Thyroid gland (tissue), 4 donors: ENCODE data around the gene RPL31. TPM values are rescaled to one million over a fixed set of nuclear protein-coding genes. Genes with fewer than 3 reads are reported as not detected.

ENCODE experiments used
- DNase-seq, 2 donors: peaks; one replicate each; pipeline ENCODE4 v3.0.0-alpha.2; 2019
- H3K27ac ChIP-seq, 3 donors: fragments of 200-600 bp; sonication (generic); 1 replicate in 2 of 3; 2 replicates in 1 of 3; pipeline ENCODE4 v1.5.1; 2016 to 2019; ENCODE audit warnings: mild to moderate bottlenecking in 1 of 3, moderate library complexity in 1 of 3
- H3K27me3 ChIP-seq: fragments of 200-600 bp; sonication (generic); one replicate; pipeline ENCODE4 v1.5.1; 2019
- H3K36me3 ChIP-seq, 2 donors: fragments of 200-600 bp; sonication (generic); one replicate each; pipeline ENCODE4 v1.5.1; 2016 to 2019
- H3K4me1 ChIP-seq, 2 donors: fragments of 200-600 bp; sonication (generic); one replicate each; pipeline ENCODE4 v1.5.1; 2017 to 2019
- H3K4me3 ChIP-seq, 3 donors: fragments of 200-600 bp; sonication (generic); replicated peaks in 1 of 3; 1 replicate in 2 of 3; 2 replicates in 1 of 3; pipeline ENCODE4 v1.5.1; 2016; ENCODE audit warnings: mild to moderate bottlenecking in 1 of 3
- H3K9me3 ChIP-seq: fragments of 200-600 bp; sonication (generic); one replicate; pipeline ENCODE4 v1.5.1; 2017
- POLR2A ChIP-seq, 2 donors: fragments of 450-650 bp; IDR thresholded peaks; one replicate each; pipeline ENCODE4 v1.6.1; 2017; ENCODE audit warnings: antibody characterized with exemption in 2 of 2, mild to moderate bottlenecking in 2 of 2, moderate library complexity in 1 of 2
- WGBS, 2 donors: methylation state at CpG; one replicate each; pipeline ENCODE4 v1.1.5; 2017; 5-methylcytosine and 5-hydroxymethylcytosine counted together
- intact Hi-C: fragments of 100-400 bp; cut with DNase I; formaldehyde crosslinking; loops from one replicate; pipeline ENCODE4 v1.15.1; 2023
- total RNA-seq, 4 donors: library from RNA; depleted of rRNA; stranded (reverse); fragments of >200 nt; gene quantifications; one replicate each; pipeline ENCODE4 v1.2.3, GENCODE V29; 2016
- TF ChIP-seq, protein P1 (sequence below), 6 experiments: fragments of 200-600 bp in 3 of 6; fragments of 450-650 bp in 3 of 6; sonication (generic) in 3 of 6; IDR thresholded peaks; one replicate each; pipeline ENCODE4 v1.5.1; 2016 to 2019; ENCODE audit warnings: antibody characterized with exemption in 6 of 6, mild to moderate bottlenecking in 2 of 6, inconsistent platforms in 1 of 6, moderate library complexity in 1 of 6

Gene RPL31
- total RNA-seq, 4 donors from 2014 or later = 216 to 1,406 (median 718) TPM

- H3K4me1 ChIP-seq = peaks cover 0 to 5% of the 10 kb centered on the region in 2 donors
- no peaks in the 10 kb centered on the region for H3K9me3 ChIP-seq
- no peak overlapping the region for H3K27ac ChIP-seq
- TF ChIP-seq, protein P1, sequence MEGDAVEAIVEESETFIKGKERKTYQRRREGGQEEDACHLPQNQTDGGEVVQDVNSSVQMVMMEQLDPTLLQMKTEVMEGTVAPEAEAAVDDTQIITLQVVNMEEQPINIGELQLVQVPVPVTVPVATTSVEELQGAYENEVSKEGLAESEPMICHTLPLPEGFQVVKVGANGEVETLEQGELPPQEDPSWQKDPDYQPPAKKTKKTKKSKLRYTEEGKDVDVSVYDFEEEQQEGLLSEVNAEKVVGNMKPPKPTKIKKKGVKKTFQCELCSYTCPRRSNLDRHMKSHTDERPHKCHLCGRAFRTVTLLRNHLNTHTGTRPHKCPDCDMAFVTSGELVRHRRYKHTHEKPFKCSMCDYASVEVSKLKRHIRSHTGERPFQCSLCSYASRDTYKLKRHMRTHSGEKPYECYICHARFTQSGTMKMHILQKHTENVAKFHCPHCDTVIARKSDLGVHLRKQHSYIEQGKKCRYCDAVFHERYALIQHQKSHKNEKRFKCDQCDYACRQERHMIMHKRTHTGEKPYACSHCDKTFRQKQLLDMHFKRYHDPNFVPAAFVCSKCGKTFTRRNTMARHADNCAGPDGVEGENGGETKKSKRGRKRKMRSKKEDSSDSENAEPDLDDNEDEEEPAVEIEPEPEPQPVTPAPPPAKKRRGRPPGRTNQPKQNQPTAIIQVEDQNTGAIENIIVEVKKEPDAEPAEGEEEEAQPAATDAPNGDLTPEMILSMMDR (IDR thresholded peaks at IDR 0.05) = no peak
- TF ChIP-seq POLR2A (IDR thresholded peaks at IDR 0.05) = no peak
- intact Hi-C loops = no loop called here
- no peak for DNase-seq
- H3K27me3 ChIP-seq = no peaks in the 10 kb centered on the region
- WGBS, 2 donors = 93 to 95% methylated on average over 22 of the region's 22 CpGs
- no peak overlapping the region for H3K4me3 ChIP-seq
- peaks cover 0 to 4% of the 10 kb centered on the region in 2 donors for H3K36me3 ChIP-seq
Observed at GRCh38 chr2:100974712-100975520, 27.2 kb upstream of the RPL31 start.

- Histone ChIP-seq H3K9me3 (no peaks in the 10 kb centered on the region), H3K27ac (no peak overlapping the region), H3K27me3 (no peaks in the 10 kb centered on the region), H3K4me3 (no peak overlapping the region), H3K4me1 (peaks cover 0 to 5% of the 10 kb centered on the region in 2 donors), H3K36me3 (peaks cover 0 to 4% of the 10 kb centered on the region in 2 donors)
- no peak for TF ChIP-seq POLR2A (IDR thresholded peaks at IDR 0.05)
- TF ChIP-seq, protein P1 (IDR thresholded peaks at IDR 0.05) = no peak
- WGBS, 2 donors = 91 to 98% methylated on average over 7 of the region's 7 CpGs
- DNase-seq = no peak
- intact Hi-C loops = no loop called here
Observed at GRCh38 chr2:100975521-100975785, 26.6 kb upstream of the RPL31 start.

DNA sequence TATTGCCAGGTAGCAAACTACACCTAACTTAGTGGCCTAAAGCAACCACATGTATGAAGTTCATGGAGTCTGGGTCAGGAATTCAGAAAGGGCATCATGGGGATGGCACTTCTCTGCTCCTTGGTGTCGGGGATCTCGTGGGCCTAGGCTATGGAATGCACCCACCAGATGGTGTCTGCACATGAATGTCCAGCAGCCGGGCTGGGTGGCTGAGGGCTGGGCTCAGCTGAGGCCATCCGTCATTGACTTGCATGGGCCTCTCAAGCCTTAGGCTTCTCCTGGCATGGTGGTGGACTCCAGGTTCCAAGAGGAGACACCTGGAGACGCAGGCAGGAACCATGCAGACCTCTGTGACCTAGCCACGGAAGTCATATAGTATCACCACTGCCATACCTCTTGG lies 26.0 kb upstream of the RPL31 start:
- TF ChIP-seq, protein P1 (IDR thresholded peaks at IDR 0.05) = no peak
- no peak for TF ChIP-seq POLR2A (IDR thresholded peaks at IDR 0.05)
- no peaks in the 10 kb centered on the region for H3K9me3 ChIP-seq
- no peak overlapping the region for H3K27ac ChIP-seq
- no peak overlapping the region for H3K4me3 ChIP-seq
- no peak for DNase-seq
- intact Hi-C loops = no loop called here
- peaks cover 0 to 5% of the 10 kb centered on the region in 2 donors for H3K4me1 ChIP-seq
- H3K36me3 ChIP-seq = peaks cover 0 to 4% of the 10 kb centered on the region in 2 donors
- 96 to 100% methylated on average over 1 to 6 of the region's 6 CpGs for WGBS, 2 donors
- no peaks in the 10 kb centered on the region for H3K27me3 ChIP-seq

- TF ChIP-seq, protein P1 (IDR thresholded peaks at IDR 0.05) = no peak
- TF ChIP-seq POLR2A (IDR thresholded peaks at IDR 0.05) = no peak
- no peak overlapping the region for H3K27ac ChIP-seq
- H3K4me3 ChIP-seq = no peak overlapping the region
- intact Hi-C loops = no loop called here
- H3K4me1 ChIP-seq = peaks cover 0 to 5% of the 10 kb centered on the region in 2 donors
- WGBS, 2 donors = 54 to 55% methylated on average over 15 to 19 of the region's 19 CpGs
- H3K36me3 ChIP-seq = no peaks in the 10 kb centered on the region
- H3K27me3 ChIP-seq = no peaks in the 10 kb centered on the region
- DNase-seq = peak; percentile 15 to 41
- no peaks in the 10 kb centered on the region for H3K9me3 ChIP-seq
Observed at GRCh38 chr2:100976645-100977391, 25.3 kb upstream of the RPL31 start.

- WGBS, 2 donors = 95 to 96% methylated on average over 11 to 12 of the region's 12 CpGs
- no peaks in the 10 kb centered on the region for H3K36me3 ChIP-seq
- no peak overlapping the region for H3K27ac ChIP-seq
- H3K27me3 ChIP-seq = no peaks in the 10 kb centered on the region
- no peak for TF ChIP-seq POLR2A (IDR thresholded peaks at IDR 0.05)
- TF ChIP-seq, protein P1 (IDR thresholded peaks at IDR 0.05) = no peak
- no peak overlapping the region for H3K4me3 ChIP-seq
- peaks cover 0 to 5% of the 10 kb centered on the region in 2 donors for H3K4me1 ChIP-seq
- no peaks in the 10 kb centered on the region for H3K9me3 ChIP-seq
- intact Hi-C loops = no loop called here
- no peak for DNase-seq
Observed at GRCh38 chr2:100977511-100977910, 24.6 kb upstream of the RPL31 start.
